ENCODE data around the gene CCNY.

- TF ChIP-seq, protein P1, sequence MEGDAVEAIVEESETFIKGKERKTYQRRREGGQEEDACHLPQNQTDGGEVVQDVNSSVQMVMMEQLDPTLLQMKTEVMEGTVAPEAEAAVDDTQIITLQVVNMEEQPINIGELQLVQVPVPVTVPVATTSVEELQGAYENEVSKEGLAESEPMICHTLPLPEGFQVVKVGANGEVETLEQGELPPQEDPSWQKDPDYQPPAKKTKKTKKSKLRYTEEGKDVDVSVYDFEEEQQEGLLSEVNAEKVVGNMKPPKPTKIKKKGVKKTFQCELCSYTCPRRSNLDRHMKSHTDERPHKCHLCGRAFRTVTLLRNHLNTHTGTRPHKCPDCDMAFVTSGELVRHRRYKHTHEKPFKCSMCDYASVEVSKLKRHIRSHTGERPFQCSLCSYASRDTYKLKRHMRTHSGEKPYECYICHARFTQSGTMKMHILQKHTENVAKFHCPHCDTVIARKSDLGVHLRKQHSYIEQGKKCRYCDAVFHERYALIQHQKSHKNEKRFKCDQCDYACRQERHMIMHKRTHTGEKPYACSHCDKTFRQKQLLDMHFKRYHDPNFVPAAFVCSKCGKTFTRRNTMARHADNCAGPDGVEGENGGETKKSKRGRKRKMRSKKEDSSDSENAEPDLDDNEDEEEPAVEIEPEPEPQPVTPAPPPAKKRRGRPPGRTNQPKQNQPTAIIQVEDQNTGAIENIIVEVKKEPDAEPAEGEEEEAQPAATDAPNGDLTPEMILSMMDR (IDR thresholded peaks at IDR 0.05; ENCODE audit: low read length) = no peak
- TF ChIP-seq EZH2 (optimal IDR thresholded peaks at IDR 0.05; ENCODE audit: low read depth, low read length) = no peak
Observed at GRCh38 chr10:35324196-35324595, 12.1 kb upstream of the CCNY start.

All from MM.1S (cell line).